GM12801 (cell line): ENCODE results near the gene KIF6.

Source experiments
- CTCF ChIP-seq: IDR thresholded peaks from one replicate; pipeline ENCODE4 v1.5.1; 2011; ENCODE audit warnings: control low read depth; ENCODE audit not compliant: insufficient read length; ENCODE audit errors: extremely low read depth

Gene KIF6

GRCh38 chr6:39289490-39289889 is 435.7 kb downstream of the KIF6 start:
- no peak for TF ChIP-seq CTCF

- no peak for TF ChIP-seq CTCF
Observed at GRCh38 chr6:39287601-39288000, 437.6 kb downstream of the KIF6 start.

- TF ChIP-seq CTCF: no peak
Observed at GRCh38 chr6:39282774-39283173, 442.4 kb downstream of the KIF6 start.

- TF ChIP-seq CTCF: no peak
Observed at GRCh38 chr6:39281312-39281980, 443.8 kb downstream of the KIF6 start.

GRCh38 chr6:39280247-39280731 is 444.9 kb downstream of the KIF6 start:
- no peak for TF ChIP-seq CTCF
